Dermis blood vessel endothelial cell (primary cell): Measurements from ENCODE around the gene KANSL1L. TPM values are rescaled to one million over a fixed set of nuclear protein-coding genes. Genes with fewer than 3 reads are reported as not detected.
"Not testable (repeated sequence)": the region's sequence is repeated elsewhere in the genome, so short reads cannot be mapped to it uniquely, and the experiment has no call there.

Experiments used
- DNase-seq: peaks from one replicate; pipeline ENCODE4 v3.0.0; 2010
- total RNA-seq: library from RNA; depleted of rRNA; stranded (reverse); fragments of >200 nt; gene quantifications from 2 replicates; pipeline ENCODE4 v1.2.3, GENCODE V29; 2014

KANSL1L gene
- total RNA-seq, 1 donor from 2014 or later: 29.1 TPM

GRCh38 chr2:210177769-210178168 lies 6.6 kb upstream of the KANSL1L start:
- no peak for DNase-seq

GRCh38 chr2:210177115-210177514 lies 5.9 kb upstream of the KANSL1L start:
- DNase-seq: not testable (repeated sequence)

GRCh38 chr2:210174086-210174485 lies 2.9 kb upstream of the KANSL1L start:
- DNase-seq: no peak

GRCh38 chr2:210172219-210172575 lies 988 bp upstream of the KANSL1L start:
- DNase-seq: no peak

- DNase-seq: peak; percentile 98
Measured at GRCh38 chr2:210170446-210171303, 534 bp downstream of the KANSL1L start.

- no peak for DNase-seq
Measured at GRCh38 chr2:210170196-210170445, 1.1 kb downstream of the KANSL1L start.

GRCh38 chr2:210169516-210170195 lies 1.6 kb downstream of the KANSL1L start:
- DNase-seq: peak; percentile 64

- DNase-seq: no peak
Measured at GRCh38 chr2:210167227-210167626, 4.0 kb downstream of the KANSL1L start.

- DNase-seq: no peak
Measured at GRCh38 chr2:210162466-210163124, 8.6 kb downstream of the KANSL1L start.

- no peak for DNase-seq
Measured at GRCh38 chr2:210159059-210159458, 12.2 kb downstream of the KANSL1L start.

- no peak for DNase-seq
Measured at GRCh38 chr2:210158236-210158635, 13.0 kb downstream of the KANSL1L start.

GRCh38 chr2:210157526-210157925 lies 13.7 kb downstream of the KANSL1L start:
- no peak for DNase-seq

- no peak for DNase-seq
Measured at GRCh38 chr2:210147614-210148013, 23.6 kb downstream of the KANSL1L start.

- DNase-seq: no peak
Measured at GRCh38 chr2:210132239-210132638, 39.0 kb downstream of the KANSL1L start.

GRCh38 chr2:210128961-210129360 lies 42.2 kb downstream of the KANSL1L start:
- peak; percentile 51 for DNase-seq

- DNase-seq: no peak
Measured at GRCh38 chr2:210113614-210114235, 57.5 kb downstream of the KANSL1L start.

- no peak for DNase-seq
Measured at GRCh38 chr2:210112871-210113270, 58.3 kb downstream of the KANSL1L start.

GRCh38 chr2:210099940-210100339 lies 71.3 kb downstream of the KANSL1L start:
- no peak for DNase-seq

- no peak for DNase-seq
Measured at GRCh38 chr2:210094787-210095186, 76.4 kb downstream of the KANSL1L start.

- no peak for DNase-seq
Measured at GRCh38 chr2:210092791-210093190, 78.4 kb downstream of the KANSL1L start.

GRCh38 chr2:210086930-210087329 lies 84.3 kb downstream of the KANSL1L start:
- DNase-seq: no peak

- peak; percentile 34 for DNase-seq
Measured at GRCh38 chr2:210086292-210086691, 84.9 kb downstream of the KANSL1L start.

- peak; percentile 68 for DNase-seq
Measured at GRCh38 chr2:210072922-210073509, 98.2 kb downstream of the KANSL1L start.
